Measurements from ENCODE around the gene GABRE. TPM values are rescaled to one million over a fixed set of nuclear protein-coding genes. Genes with fewer than 3 reads are reported as not detected.

Gene GABRE
- total RNA-seq, 2 experiments from 2014 or later = not detected

DNA sequence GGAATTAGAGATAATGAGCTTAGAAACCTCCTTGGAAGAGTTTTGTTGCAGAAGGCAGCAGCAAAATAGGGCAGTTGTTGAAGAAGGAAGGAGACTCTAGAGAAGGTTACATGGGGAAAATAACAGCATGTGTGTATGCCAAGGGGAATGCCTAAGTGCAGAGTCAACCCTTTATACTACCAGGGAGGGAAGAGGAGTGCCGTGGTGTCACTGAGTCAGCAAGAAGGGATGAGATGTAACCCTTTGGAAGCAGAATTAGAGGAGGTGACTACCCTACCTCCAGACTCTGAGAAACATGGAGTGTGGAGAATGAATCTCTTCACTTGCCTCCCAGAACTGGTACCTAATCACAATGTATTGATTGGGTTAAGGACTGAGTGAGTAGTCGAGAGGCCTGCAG is 6.7 kb upstream of the GABRE start:
- Mint-ChIP-seq H3K27ac (no peak overlapping the region), H3K4me3 (no peak overlapping the region), H3K36me3 (no peaks in the 10 kb centered on the region), H3K27me3 (no peaks in the 10 kb centered on the region), H3K9me3 (ENCODE audit: low read depth) (no peaks in the 10 kb centered on the region), H3K4me1 (no peaks in the 10 kb centered on the region)
- ATAC-seq (no peak), DNase-seq (no peak)
- CTCF ChIA-PET = no interaction called here

DNA sequence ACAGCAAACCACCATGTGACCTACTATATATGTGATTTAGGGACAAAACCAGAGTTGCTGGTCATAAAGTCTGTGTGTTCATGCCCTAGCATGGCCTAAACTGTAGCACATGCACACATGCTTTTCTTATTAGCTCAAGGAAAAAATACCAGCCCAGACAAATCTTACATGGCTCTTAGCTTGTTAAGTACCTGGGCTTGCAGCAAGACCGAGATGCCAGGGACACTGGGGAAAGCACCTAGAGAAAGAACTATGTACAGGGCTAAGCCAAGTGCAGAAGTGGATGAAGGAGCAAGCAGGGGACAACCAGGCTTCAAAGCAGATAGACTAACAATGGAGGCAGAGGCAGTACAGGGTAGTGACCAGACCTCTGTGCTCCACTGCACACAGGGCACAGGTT is 3.4 kb upstream of the GABRE start:
- DNase-seq (no peak), ATAC-seq (no peak)
- Mint-ChIP-seq H3K4me1 (no peaks in the 10 kb centered on the region), H3K36me3 (no peaks in the 10 kb centered on the region), H3K27ac (no peak overlapping the region), H3K27me3 (peaks cover 10% of the 10 kb centered on the region), H3K4me3 (no peak overlapping the region), H3K9me3 (ENCODE audit: low read depth) (no peaks in the 10 kb centered on the region)
- CTCF ChIA-PET = no interaction called here

DNA sequence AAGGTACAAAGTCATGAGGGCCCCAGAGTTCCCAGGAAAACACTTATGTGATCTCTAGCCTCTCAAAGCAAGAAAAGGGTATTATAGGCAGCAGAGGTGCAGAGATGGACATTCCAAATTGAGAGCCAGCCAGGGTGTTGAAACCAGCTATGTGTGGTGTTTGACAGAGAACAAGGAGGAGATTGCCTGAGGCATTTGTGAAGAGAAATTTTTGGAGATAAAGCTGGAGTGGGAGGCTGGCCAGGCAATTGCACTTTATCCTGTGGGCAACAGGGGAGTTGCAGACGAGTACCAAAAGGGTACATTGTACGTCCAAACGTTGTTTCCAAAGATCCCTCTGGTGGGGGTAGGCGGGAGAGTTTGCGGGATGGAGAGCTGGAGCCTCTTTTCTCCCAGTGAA is 2.5 kb upstream of the GABRE start:
- ATAC-seq = no peak
- H3K4me3 Mint-ChIP-seq = no peak overlapping the region

DNA sequence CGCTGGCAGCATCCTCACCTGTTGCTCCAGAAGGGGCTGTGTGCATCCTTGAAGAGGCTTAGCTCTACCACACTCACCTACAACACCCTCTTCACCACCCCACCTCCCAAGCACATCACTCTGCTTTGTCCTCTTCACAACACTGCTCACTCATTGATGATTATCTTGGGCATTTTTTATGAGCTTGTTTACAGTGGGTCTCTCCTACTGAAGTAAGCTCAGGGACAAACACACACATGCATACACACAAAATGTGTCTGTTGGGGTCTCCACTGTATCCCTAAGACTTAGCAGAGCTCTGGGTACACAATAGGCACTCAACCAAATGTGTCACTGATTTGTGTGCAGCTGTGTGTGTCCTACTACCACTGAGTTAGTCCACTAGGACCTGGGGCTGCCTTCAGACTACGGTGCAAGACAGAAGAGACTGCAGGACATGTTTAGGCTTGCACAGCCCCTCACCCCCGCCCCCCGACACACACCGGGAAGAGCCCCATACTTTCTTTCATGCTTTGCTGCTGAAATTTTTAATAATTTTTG is 1.3 kb upstream of the GABRE start:
- no peaks in the 10 kb centered on the region for H3K4me1 Mint-ChIP-seq
- no peak for DNase-seq
- H3K9me3 Mint-ChIP-seq (ENCODE audit: low read depth) = no peaks in the 10 kb centered on the region
- no peak overlapping the region for H3K4me3 Mint-ChIP-seq
- ATAC-seq = no peak
- CTCF ChIA-PET = no interaction called here
- no peak overlapping the region for H3K27ac Mint-ChIP-seq
- H3K36me3 Mint-ChIP-seq = no peaks in the 10 kb centered on the region
- peaks cover 10% of the 10 kb centered on the region for H3K27me3 Mint-ChIP-seq

More for the DNA sequence above, 2.5 kb upstream of the GABRE start:
- Mint-ChIP-seq H3K27me3 (peaks cover 10% of the 10 kb centered on the region), H3K9me3 (ENCODE audit: low read depth) (no peaks in the 10 kb centered on the region), H3K27ac (no peak overlapping the region), H3K4me1 (no peaks in the 10 kb centered on the region), H3K36me3 (no peaks in the 10 kb centered on the region)
- CTCF ChIA-PET = no interaction called here
- DNase-seq = no peak

DNA sequence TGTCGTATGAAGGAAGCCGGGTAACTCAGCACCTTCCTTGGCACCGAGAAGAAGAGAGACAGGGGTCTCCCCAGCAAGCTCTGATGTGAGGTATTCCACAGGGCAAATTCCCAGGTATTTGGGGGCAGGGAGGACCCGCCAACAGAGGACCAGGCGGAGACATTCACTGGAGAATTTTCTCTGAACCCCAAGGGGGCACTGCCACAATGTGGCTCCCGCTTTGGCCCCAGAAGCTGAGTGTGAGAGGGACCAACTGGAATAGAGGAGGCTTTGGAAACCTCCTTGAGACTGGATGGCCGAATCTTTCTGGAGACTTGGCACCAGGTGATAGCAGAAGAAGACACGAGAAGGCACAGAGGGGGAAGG is 735 bp upstream of the GABRE start:
- Mint-ChIP-seq H3K27me3 (peaks cover 10% of the 10 kb centered on the region), H3K4me1 (no peaks in the 10 kb centered on the region), H3K4me3 (no peak overlapping the region), H3K9me3 (ENCODE audit: low read depth) (no peaks in the 10 kb centered on the region), H3K36me3 (no peaks in the 10 kb centered on the region), H3K27ac (no peak overlapping the region)
- no peak for ATAC-seq
- CTCF ChIA-PET = no interaction called here
- no peak for DNase-seq

DNA sequence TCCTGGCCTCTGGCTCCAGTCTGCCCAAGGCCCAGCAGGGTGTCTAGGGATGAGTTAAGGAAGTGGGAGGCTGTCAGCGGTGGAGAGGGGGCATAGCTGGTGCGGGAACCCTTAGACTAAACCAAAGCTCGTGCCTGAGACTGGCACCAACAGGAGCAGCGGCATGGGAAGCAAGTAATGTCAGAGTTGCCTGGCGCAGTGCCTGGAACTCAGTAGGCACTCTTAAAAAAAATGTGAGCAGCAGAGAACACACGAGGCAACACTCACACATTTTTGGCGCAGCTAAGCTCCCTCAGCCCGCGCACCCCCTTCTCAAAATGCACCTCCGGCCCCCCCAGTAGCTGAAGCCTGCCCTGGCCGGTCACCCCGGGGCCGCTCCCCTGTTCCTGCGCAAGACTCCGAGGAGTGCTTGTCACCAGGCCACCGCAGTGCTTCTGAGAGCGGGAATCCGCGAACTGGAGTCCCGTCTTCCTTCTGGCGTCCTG is 583 bp downstream of the GABRE start:
- no peak overlapping the region for H3K27ac Mint-ChIP-seq
- peaks cover 10% of the 10 kb centered on the region for H3K27me3 Mint-ChIP-seq
- no peak for DNase-seq
- no peaks in the 10 kb centered on the region for H3K4me1 Mint-ChIP-seq
- CTCF ChIA-PET = no interaction called here
- no peaks in the 10 kb centered on the region for H3K36me3 Mint-ChIP-seq
- ATAC-seq = no peak
- H3K4me3 Mint-ChIP-seq = no peak overlapping the region
- no peaks in the 10 kb centered on the region for H3K9me3 Mint-ChIP-seq (ENCODE audit: low read depth)

DNA sequence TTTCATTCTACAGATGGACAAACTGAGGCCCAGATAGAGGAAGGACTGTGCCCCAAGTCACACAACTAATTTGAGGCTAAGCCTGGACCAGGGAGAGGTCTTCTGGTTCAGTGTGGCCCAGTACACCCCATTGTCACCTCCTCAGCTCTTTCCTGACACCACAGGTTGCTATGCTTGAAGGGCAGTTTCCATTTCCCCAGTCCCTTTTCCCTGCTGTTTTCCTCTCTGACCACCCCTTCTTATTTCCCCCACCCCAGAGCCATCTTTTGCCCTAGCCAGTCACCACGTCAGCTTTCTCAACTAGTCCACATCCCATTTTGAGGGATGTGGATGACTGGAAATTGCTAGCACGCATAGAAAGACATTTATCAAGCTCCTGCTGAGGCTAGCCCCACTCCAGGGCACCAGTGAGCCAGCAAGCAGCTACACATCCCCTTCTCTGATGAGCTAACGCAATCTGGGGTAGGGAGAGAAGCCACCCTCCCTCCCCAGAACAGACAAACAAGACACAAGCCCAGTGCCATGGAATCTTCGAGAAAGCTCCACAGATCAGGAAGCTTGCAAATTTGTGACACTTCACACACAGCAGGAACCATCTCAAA is 1.3 kb downstream of the GABRE start:
- no peak overlapping the region for H3K27ac Mint-ChIP-seq
- CTCF ChIA-PET = no interaction called here
- DNase-seq (no peak), ATAC-seq (no peak)
- no peaks in the 10 kb centered on the region for H3K9me3 Mint-ChIP-seq (ENCODE audit: low read depth)
- H3K36me3 Mint-ChIP-seq = no peaks in the 10 kb centered on the region
- peaks cover 10% of the 10 kb centered on the region for H3K27me3 Mint-ChIP-seq
- no peak overlapping the region for H3K4me3 Mint-ChIP-seq
- no peaks in the 10 kb centered on the region for H3K4me1 Mint-ChIP-seq

DNA sequence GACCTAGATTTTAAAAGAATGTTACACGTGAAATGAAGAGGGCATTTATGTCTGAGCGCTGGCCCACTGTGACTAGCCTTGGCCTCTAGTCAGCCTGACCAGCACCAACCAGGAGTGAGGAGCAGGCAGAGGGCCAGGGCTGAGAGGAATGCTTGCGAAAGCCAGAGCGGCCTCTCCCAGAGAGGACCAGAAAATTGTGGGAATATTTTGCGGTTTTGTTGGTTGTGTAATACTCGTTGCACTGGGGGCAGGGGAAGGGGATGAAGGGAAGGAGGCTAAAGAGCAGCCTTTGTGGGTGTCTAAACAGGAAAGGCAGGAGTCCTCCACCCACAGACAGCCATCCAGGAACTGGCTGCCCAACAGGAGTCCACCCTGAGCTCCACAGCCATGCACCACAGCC is 3.8 kb downstream of the GABRE start:
- ATAC-seq (no peak), DNase-seq (no peak)
- Mint-ChIP-seq H3K27me3 (peaks cover 10% of the 10 kb centered on the region), H3K4me3 (no peak overlapping the region), H3K4me1 (no peaks in the 10 kb centered on the region), H3K9me3 (ENCODE audit: low read depth) (no peaks in the 10 kb centered on the region), H3K27ac (no peak overlapping the region), H3K36me3 (no peaks in the 10 kb centered on the region)
- CTCF ChIA-PET = no interaction called here

DNA sequence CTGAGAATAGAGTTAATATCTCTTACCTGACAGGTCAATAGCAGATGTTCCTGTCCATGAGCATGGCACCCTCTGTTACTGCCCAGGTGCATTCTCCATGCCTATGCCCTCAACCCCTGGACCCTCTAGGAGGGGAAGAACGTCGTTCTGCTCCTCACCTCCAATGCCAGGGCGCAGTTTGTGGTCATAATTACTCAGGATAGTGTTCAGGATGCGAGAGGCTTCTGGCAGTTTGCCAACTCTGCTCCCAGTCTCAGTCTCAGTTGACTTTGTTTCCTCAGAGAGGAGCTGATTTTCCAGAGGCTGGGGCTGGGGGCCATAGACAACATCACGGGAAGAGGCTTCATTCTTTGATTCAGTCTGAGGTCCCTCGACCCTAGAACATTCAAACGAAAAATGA is 4.4 kb downstream of the GABRE start:
- Mint-ChIP-seq H3K4me3 (no peak overlapping the region), H3K4me1 (no peaks in the 10 kb centered on the region), H3K36me3 (no peaks in the 10 kb centered on the region), H3K9me3 (ENCODE audit: low read depth) (no peaks in the 10 kb centered on the region), H3K27me3 (peaks cover 10% of the 10 kb centered on the region), H3K27ac (no peak overlapping the region)
- no peak for ATAC-seq
- no peak for DNase-seq
- CTCF ChIA-PET = no interaction called here

DNA sequence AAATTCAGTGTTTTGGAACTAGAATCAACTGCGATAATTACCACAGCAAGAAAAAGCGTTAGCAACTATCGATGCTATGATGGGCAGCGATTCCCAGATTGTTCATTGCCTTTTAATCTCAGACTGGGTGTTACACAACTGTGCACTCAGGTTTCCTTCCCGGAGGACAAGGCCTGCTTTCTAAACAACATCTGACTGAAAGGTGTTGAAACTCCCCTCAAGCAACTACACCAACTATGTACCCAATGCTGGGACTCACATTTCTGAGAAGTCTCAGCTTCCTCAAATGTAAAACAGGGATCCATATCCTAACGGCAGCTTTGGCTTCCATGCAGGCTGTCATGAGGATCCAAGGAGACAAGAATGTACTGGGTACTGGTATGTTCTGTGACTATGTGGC is 8.2 kb downstream of the GABRE start:
- CTCF ChIA-PET = no interaction called here
- Mint-ChIP-seq H3K9me3 (ENCODE audit: low read depth) (no peaks in the 10 kb centered on the region), H3K4me3 (no peak overlapping the region), H3K27me3 (no peaks in the 10 kb centered on the region), H3K4me1 (no peaks in the 10 kb centered on the region), H3K36me3 (no peaks in the 10 kb centered on the region), H3K27ac (no peak overlapping the region)
- no peak for DNase-seq
- ATAC-seq = no peak

DNA sequence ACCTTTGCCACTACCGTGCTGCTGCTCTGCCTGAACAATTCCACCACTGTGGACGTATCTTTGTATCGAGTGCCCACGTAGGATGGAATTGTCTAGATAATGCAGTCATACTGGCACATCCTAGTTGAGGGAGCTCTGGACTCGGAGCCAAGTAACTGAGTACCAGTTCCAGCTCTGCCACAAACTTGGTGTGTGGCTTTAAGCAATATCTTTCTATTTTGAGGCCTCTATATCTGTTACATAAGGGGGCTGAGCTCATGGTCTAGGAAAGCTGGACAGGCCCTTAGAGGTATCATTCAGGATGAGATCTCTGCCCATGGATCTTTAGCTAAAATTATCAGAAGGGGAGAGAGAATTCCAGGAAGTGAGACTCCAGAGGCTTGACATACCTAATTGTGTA is 12.4 kb downstream of the GABRE start:
- CTCF ChIA-PET = no interaction called here
- Mint-ChIP-seq H3K4me1 (no peaks in the 10 kb centered on the region), H3K36me3 (no peaks in the 10 kb centered on the region), H3K27me3 (no peaks in the 10 kb centered on the region), H3K27ac (no peak overlapping the region), H3K4me3 (no peak overlapping the region), H3K9me3 (ENCODE audit: low read depth) (no peaks in the 10 kb centered on the region)
- ATAC-seq (no peak), DNase-seq (no peak)

DNA sequence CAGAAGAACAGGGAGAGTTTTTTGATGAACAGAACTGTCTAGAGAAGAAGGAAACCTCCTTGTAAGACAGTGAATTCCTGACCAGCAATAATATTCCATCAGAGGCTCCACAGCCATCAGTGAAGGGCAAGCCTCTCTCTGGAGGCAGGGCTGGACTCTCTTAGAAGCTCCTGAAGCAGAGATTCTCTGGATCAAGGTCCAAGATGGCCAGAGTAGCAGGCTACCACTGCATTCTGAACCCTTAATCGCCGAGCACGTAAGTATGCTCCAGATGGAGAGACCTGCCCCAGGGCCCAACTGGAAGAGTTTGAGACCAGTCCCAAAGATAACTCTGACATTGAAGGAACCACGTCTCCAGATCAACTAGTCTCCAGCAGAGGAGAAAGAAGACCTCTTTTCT is 16.4 kb downstream of the GABRE start:
- H3K27me3 Mint-ChIP-seq = no peaks in the 10 kb centered on the region
- no peak for ATAC-seq
- H3K4me1 Mint-ChIP-seq = no peaks in the 10 kb centered on the region
- H3K27ac Mint-ChIP-seq = no peak overlapping the region
- H3K9me3 Mint-ChIP-seq (ENCODE audit: low read depth) = no peaks in the 10 kb centered on the region
- H3K4me3 Mint-ChIP-seq = no peak overlapping the region
- H3K36me3 Mint-ChIP-seq = no peaks in the 10 kb centered on the region
- CTCF ChIA-PET = no interaction called here
- DNase-seq = no peak

DNA sequence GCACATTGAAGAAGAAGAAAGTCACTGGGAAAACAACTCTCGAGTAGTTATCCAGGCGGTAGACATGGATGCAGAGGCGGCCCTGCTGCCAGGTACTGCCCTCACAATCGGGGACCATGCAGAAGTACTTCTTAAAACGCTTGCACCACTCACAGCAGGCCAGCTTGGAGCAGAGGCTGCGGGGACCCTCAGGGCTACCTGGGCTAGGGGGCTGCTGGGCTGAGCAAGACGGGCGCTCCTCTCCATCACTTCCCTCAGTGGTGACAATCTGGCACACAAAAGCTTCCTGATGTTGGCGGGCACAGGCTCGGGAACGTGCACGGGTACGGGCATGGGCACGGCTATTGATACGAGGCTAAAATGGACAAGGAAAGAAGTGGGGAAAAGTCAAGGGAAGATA is 19.7 kb downstream of the GABRE start:
- Mint-ChIP-seq H3K27ac (no peak overlapping the region), H3K4me3 (no peak overlapping the region), H3K9me3 (ENCODE audit: low read depth) (no peaks in the 10 kb centered on the region), H3K36me3 (no peaks in the 10 kb centered on the region), H3K4me1 (no peaks in the 10 kb centered on the region), H3K27me3 (no peaks in the 10 kb centered on the region)
- CTCF ChIA-PET = no interaction called here
- no peak for DNase-seq
- no peak for ATAC-seq

DNA sequence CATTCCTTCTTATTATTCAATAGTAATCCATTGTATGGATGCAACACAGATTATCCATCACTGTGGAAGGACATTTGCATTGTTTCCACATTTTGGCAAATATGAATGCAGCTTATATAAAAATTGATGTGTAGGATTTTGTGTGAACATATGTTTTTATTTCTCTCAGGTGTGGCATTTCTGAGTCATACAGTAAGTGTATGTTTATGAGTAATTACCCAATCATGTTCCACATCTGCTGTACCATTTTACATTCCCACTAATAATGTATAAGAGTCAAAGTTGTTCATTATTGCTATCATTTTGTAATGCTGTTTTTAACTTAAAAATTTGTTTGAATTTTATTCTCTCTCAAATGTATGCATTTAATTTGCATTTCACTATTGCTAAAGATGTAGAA is 36.3 kb downstream of the GABRE start:
- H3K27ac Mint-ChIP-seq = no peak overlapping the region
- CTCF ChIA-PET = no interaction called here
- no peaks in the 10 kb centered on the region for H3K27me3 Mint-ChIP-seq
- ATAC-seq (no peak), DNase-seq (no peak)
- no peak overlapping the region for H3K4me3 Mint-ChIP-seq
- no peaks in the 10 kb centered on the region for H3K4me1 Mint-ChIP-seq
- no peaks in the 10 kb centered on the region for H3K9me3 Mint-ChIP-seq (ENCODE audit: low read depth)
- no peaks in the 10 kb centered on the region for H3K36me3 Mint-ChIP-seq

DNA sequence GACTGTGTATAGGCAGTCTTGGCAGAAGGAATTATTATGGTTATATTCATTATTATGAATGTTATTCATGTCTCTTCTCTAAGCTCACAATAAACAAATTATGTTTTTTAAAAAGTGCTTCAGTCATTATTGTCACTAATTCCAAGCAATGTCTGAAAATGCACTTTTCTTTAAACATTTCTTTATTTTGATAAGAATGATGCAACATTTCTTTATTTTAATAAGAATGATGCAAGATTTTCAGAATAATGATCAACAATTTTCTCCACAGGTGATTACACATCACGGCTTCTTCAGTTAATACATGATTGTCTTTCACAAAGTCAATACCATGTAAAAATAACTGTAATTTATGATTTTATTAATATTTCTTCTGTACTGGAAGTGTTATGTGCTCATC is 39.1 kb downstream of the GABRE start:
- ATAC-seq = no peak
- H3K4me3 Mint-ChIP-seq = no peak overlapping the region
- DNase-seq = no peak
- no peaks in the 10 kb centered on the region for H3K9me3 Mint-ChIP-seq (ENCODE audit: low read depth)
- H3K4me1 Mint-ChIP-seq = no peaks in the 10 kb centered on the region
- CTCF ChIA-PET = no interaction called here
- no peaks in the 10 kb centered on the region for H3K36me3 Mint-ChIP-seq
- no peaks in the 10 kb centered on the region for H3K27me3 Mint-ChIP-seq
- H3K27ac Mint-ChIP-seq = no peak overlapping the region
